ENCODE results near the gene HAUS7. TPM values are rescaled to one million over a fixed set of nuclear protein-coding genes. Genes with fewer than 3 reads are reported as not detected.

HAUS7 gene
- total and polyA plus RNA-seq, 7 donors = 15.0 to 37.8 (median 23.9) TPM

DNA sequence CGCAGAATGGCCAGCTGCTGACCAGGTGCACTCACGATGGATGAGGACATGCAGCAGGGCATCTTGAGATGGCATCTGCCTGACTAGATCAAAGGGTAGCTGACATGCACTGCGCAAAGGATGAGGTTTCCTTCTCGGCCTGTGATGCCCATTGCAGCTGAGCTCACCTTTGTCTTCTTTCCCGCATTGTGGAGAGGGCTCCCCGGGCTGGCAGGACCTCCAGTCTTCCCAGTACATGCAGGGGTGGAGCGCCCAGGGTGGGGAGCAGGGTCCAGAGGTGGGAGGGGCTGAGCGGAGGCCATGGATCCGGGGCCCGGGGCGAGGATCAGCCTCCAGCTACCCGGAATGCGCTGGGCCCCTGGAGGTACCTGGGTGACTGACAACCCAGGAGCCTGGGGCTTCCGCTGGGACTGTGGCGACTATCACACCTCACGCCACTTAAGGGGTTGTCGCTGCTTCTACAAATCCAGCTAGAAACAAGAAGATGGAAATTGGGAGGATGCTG, 36.5 kb downstream of the HAUS7 start:
- H3K36me3 ChIP-seq = no peaks in the 10 kb centered on the region
- no peaks in the 10 kb centered on the region for H3K27me3 ChIP-seq
- no peaks in the 10 kb centered on the region for H3K9me3 ChIP-seq
- H3K4me3 ChIP-seq = no peak overlapping the region
- no peak overlapping the region for H3K27ac ChIP-seq
- intact Hi-C loops (cut with DNase I) = no loop called here
- H3K4me1 ChIP-seq = no peaks in the 10 kb centered on the region
- WGBS, 2 donors = 82 to 90% methylated on average over 17 of the region's 17 CpGs
- no peak for TF ChIP-seq EP300 (IDR thresholded peaks at IDR 0.05)
- TF ChIP-seq POLR2AphosphoS5 (IDR thresholded peaks at IDR 0.05) = no peak
- no peak for TF ChIP-seq POLR2A (IDR thresholded peaks at IDR 0.05)
- TF ChIP-seq, protein P1, sequence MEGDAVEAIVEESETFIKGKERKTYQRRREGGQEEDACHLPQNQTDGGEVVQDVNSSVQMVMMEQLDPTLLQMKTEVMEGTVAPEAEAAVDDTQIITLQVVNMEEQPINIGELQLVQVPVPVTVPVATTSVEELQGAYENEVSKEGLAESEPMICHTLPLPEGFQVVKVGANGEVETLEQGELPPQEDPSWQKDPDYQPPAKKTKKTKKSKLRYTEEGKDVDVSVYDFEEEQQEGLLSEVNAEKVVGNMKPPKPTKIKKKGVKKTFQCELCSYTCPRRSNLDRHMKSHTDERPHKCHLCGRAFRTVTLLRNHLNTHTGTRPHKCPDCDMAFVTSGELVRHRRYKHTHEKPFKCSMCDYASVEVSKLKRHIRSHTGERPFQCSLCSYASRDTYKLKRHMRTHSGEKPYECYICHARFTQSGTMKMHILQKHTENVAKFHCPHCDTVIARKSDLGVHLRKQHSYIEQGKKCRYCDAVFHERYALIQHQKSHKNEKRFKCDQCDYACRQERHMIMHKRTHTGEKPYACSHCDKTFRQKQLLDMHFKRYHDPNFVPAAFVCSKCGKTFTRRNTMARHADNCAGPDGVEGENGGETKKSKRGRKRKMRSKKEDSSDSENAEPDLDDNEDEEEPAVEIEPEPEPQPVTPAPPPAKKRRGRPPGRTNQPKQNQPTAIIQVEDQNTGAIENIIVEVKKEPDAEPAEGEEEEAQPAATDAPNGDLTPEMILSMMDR (IDR thresholded peaks at IDR 0.05) = no peak
- DNase-seq = no peak

DNA sequence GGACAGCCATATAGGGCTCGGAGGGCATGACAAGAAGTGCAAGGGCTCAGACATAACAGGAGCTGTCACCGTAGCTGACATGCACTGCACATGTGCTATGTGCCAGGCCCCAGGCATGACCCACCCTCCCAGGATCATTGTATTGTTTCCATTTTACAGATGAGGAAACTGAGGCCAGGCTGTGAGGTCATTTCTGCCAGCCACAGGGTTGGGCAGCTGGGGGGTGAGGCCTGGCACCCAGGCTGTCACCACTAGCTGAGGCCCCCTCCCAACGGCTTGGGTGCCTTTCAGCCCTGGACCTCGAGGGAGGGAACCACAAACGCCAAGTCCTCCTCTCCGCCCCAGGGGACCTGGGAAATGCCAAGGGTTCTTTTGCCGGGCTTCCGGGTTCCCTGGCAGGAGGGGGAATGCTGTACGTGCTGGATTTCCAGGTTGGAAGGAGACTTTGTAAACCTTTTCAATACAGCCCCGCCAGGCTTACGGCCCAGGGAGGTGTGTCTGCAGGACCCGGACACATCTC, 37.2 kb downstream of the HAUS7 start:
- intact Hi-C loops (cut with DNase I) = no loop called here
- Histone ChIP-seq H3K27me3 (no peaks in the 10 kb centered on the region), H3K36me3 (no peaks in the 10 kb centered on the region), H3K4me1 (no peaks in the 10 kb centered on the region), H3K9me3 (no peaks in the 10 kb centered on the region), H3K27ac (no peak overlapping the region), H3K4me3 (no peak overlapping the region)
- TF ChIP-seq EP300 (IDR thresholded peaks at IDR 0.05) (no peak), POLR2A (IDR thresholded peaks at IDR 0.05) (no peak), POLR2AphosphoS5 (IDR thresholded peaks at IDR 0.05) (no peak)
- TF ChIP-seq, protein P1 (IDR thresholded peaks at IDR 0.05) = no peak
- 59 to 75% methylated on average over 12 of the region's 12 CpGs for WGBS, 2 donors
- no peak for DNase-seq

DNA sequence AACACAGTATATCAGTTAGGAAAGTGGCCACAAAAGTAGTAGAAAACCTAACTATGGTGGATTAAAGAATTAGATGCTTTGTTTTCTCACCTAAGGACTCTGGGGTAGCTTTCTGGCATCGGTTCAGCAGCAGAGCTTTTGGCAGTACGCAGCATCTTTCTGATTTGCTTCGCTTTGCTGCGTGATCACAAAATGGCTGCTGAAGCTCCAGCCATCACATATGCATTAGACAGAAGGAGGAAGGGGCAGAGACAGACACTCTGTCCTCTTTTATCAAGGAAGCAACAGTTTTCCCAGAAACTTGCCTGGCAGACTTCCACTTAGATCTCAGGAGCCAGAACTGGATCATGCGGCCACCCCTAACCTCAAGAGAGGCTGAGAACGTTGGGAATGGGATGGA, 39.6 kb downstream of the HAUS7 start:
- WGBS, 2 donors = 87 to 91% methylated on average over 6 of the region's 6 CpGs
- TF ChIP-seq, protein P1 (IDR thresholded peaks at IDR 0.05) = no peak
- no peak for TF ChIP-seq EP300 (IDR thresholded peaks at IDR 0.05)
- TF ChIP-seq POLR2AphosphoS5 (IDR thresholded peaks at IDR 0.05) = no peak
- TF ChIP-seq POLR2A (IDR thresholded peaks at IDR 0.05) = no peak
- H3K9me3 ChIP-seq = no peaks in the 10 kb centered on the region
- no peak for DNase-seq
- H3K36me3 ChIP-seq = no peaks in the 10 kb centered on the region
- H3K27ac ChIP-seq = no peak overlapping the region
- H3K27me3 ChIP-seq = no peaks in the 10 kb centered on the region
- H3K4me1 ChIP-seq = no peaks in the 10 kb centered on the region
- intact Hi-C loops (cut with DNase I) = no loop called here
- no peak overlapping the region for H3K4me3 ChIP-seq

DNA sequence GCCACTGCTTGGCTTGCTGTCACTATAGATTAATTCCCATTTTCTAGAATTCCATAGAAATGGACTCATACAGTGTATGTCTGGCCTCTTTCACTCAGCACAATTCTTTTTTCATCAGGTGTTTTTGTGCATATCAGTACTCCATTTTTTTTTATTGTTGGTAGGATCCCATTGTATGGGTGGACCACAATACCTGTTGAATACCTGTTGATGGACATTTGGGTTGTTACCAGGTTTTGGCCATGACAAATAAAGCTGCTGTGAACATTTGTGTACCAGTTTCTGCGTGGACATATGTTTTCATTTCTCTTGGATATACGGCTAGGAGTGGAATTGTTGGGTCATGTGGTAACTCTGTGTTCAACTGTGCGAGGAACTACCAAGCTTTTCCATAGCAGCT, 44.2 kb downstream of the HAUS7 start:
- DNase-seq = no peak

More for the DNA sequence above, 44.2 kb downstream of the HAUS7 start:
- H3K4me3 ChIP-seq = no peak overlapping the region
- no peaks in the 10 kb centered on the region for H3K4me1 ChIP-seq
- no peaks in the 10 kb centered on the region for H3K36me3 ChIP-seq
- H3K27me3 ChIP-seq = no peaks in the 10 kb centered on the region
- TF ChIP-seq, protein P1 (IDR thresholded peaks at IDR 0.05) = no peak
- H3K9me3 ChIP-seq = no peaks in the 10 kb centered on the region
- no peak overlapping the region for H3K27ac ChIP-seq
- 93 to 95% methylated on average over 3 of the region's 3 CpGs for WGBS, 2 donors
- intact Hi-C loops (cut with DNase I) = no loop called here
